HTR-8/SVneo (cell line): ENCODE measurements around the gene H2AZ1.

Source experiments
- DNase-seq: peaks from one replicate; pipeline ENCODE4 v3.0.0; 2011; ENCODE audit warnings: low spot score, mixed read lengths; ENCODE audit not compliant: insufficient read length
- FAIRE-seq: peaks from 2 replicates; lab custom pipeline; 2011; peaks lifted over from hg19 to GRCh38; lab: Jason Lieb, UNC

Gene H2AZ1

GRCh38 chr4:99946356-99947189, 3.5 kb downstream of the H2AZ1 start, which contains the start of gene DNAJB14:
Gene DNAJB14 (minus strand): TSS chr4:99946618. CDS start chr4:99946571, 47 bp downstream.
- FAIRE-seq: no peak
- no peak for DNase-seq

GRCh38 chr4:99945718-99946355, 4.2 kb downstream of the H2AZ1 start:
- DNase-seq: no peak
- FAIRE-seq: no peak

GRCh38 chr4:99943904-99944437, 6.1 kb downstream of the H2AZ1 start:
- no peak for FAIRE-seq
- DNase-seq: no peak

- no peak for FAIRE-seq
- DNase-seq: no peak
These were observed 11.8 kb downstream of the H2AZ1 start for GRCh38 chr4:99938243-99938753.

- FAIRE-seq: no peak
These were observed 15.2 kb downstream of the H2AZ1 start for GRCh38 chr4:99934891-99935290.

GRCh38 chr4:99927566-99927965, 22.5 kb downstream of the H2AZ1 start:
- no peak for FAIRE-seq

More at GRCh38 chr4:99934891-99935290, 15.2 kb downstream of the H2AZ1 start:
- DNase-seq: no peak

GRCh38 chr4:99921174-99921573, 28.9 kb downstream of the H2AZ1 start:
- FAIRE-seq: no peak
- no peak for DNase-seq

More at GRCh38 chr4:99927566-99927965, 22.5 kb downstream of the H2AZ1 start:
- DNase-seq: no peak

GRCh38 chr4:99918656-99919055, 31.4 kb downstream of the H2AZ1 start:
- DNase-seq (no peak), FAIRE-seq (no peak)

GRCh38 chr4:99917575-99917974, 32.5 kb downstream of the H2AZ1 start:
- no peak for DNase-seq
- FAIRE-seq: no peak

- DNase-seq (no peak), FAIRE-seq (no peak)
These were observed 34.6 kb downstream of the H2AZ1 start for GRCh38 chr4:99915449-99915848.
